Psoas muscle (tissue), 8 donors: Measurements from ENCODE around the gene ROR2. TPM values are rescaled to one million over a fixed set of nuclear protein-coding genes. Genes with fewer than 3 reads are reported as not detected.

Source experiments
- ATAC-seq, 4 donors: fragments of 200-7000 bp; cut with Tn5 transposase; one replicate each; pipeline ENCODE4 v1.9.1; 2020; ENCODE audit warnings: moderate library complexity in 3 of 4, mild to moderate bottlenecking in 2 of 4
- DNase-seq, 2 donors: peaks; one replicate each; pipeline ENCODE4 v3.0.0-alpha.2; 2020
- H3K27ac ChIP-seq: fragments of 200-600 bp; one replicate; pipeline ENCODE4 v1.8.0; 2022
- H3K27me3 ChIP-seq, 3 donors: fragments of 200-600 bp in 1 of 3; one replicate each; pipeline versions ENCODE4 v1.6.1 to v1.8.0; 2013 to 2022; ENCODE audit warnings: low read length in 2 of 3, mild to moderate bottlenecking in 2 of 3, moderate library complexity in 1 of 3; ENCODE audit not compliant: insufficient read depth in 3 of 3
- H3K36me3 ChIP-seq, 2 donors: fragments of 200-600 bp in 1 of 2; one replicate each; pipeline versions ENCODE4 v1.6.1 to v1.8.0; 2013 to 2022; ENCODE audit warnings: low read depth in 1 of 2, mild to moderate bottlenecking in 1 of 2, moderate library complexity in 1 of 2; ENCODE audit not compliant: insufficient read depth in 1 of 2
- H3K4me1 ChIP-seq: fragments of 200-600 bp; one replicate; pipeline ENCODE4 v1.8.0; 2022
- H3K4me3 ChIP-seq: fragments of 200-600 bp; one replicate; pipeline ENCODE4 v1.8.0; 2022; ENCODE audit warnings: mild to moderate bottlenecking
- H3K9me3 ChIP-seq: fragments of 200-600 bp; one replicate; pipeline ENCODE4 v1.8.0; 2022
- CTCF ChIP-seq: fragments of 200-600 bp; IDR thresholded peaks from one replicate; pipeline ENCODE4 v1.8.0; 2022; ENCODE audit warnings: antibody characterized with exemption
- WGBS, 3 donors: extraction: QIAGEN DNeasy Blood & Tissue Kit; methylation state at CpG; one replicate each; pipeline versions ENCODE4 v1.1.6 to v1.1.7; 2013; 5-methylcytosine and 5-hydroxymethylcytosine counted together
- intact Hi-C, 2 donors: fragments of 100-400 bp; cut with DNase I; formaldehyde crosslinking; loops; one replicate each; pipeline versions ENCODE4 v1.11.0 to v1.14.2; 2022
- polyA plus RNA-seq, 3 donors: library from polyadenylated mRNA; stranded (reverse); fragments of 200-250 nt; gene quantifications; one replicate each; pipeline ENCODE4 v1.2.3, GENCODE V29; 2013
- total RNA-seq, 4 donors: library from RNA; stranded (reverse); fragmentation: NEBNext Ultra II Directional in 2 of 4; extraction: Animal tissue kit (Norgen Biotek cat#: 25700) in 2 of 4; gene quantifications; one replicate each; pipeline versions ENCODE4 v1.2.1 to v1.2.4, GENCODE V29; 2021 to 2023
- donor health status: healthy with polysubstance abuse.
- donor health status: DM: no; HTN: no; CAD: no; lungs with moderate emphysema.
- donor health status: Bipolar disorder and iron deficiency.
- donor health status: healthy.
- donor health status: DM: yes; HTN: yes; CAD: no.
- donor health status: DM: no; HTN: no; CAD: no.
- donor health status: DM: no; HTN: no; CAD: no.
- donor health status: DM: yes; HTN: yes; CAD: no.

The ROR2 gene
- total and polyA plus RNA-seq, 7 donors, result 0.05 to 0.52 (median 0.15) TPM

- Histone ChIP-seq H3K4me1 (no peaks in the 10 kb centered on the region), H3K36me3 (no peaks in the 10 kb centered on the region), H3K27me3 (no peaks in the 10 kb centered on the region), H3K27ac (no peak overlapping the region), H3K9me3 (no peaks in the 10 kb centered on the region), H3K4me3 (no peak overlapping the region)
- WGBS, 3 donors, result 28 to 36% (median 33%) methylated on average over 3 of the region's 3 CpGs
- no peak for ATAC-seq
- intact Hi-C loops, result no loop called here
- no peak for DNase-seq
- no peak for TF ChIP-seq CTCF
These were observed 413.8 kb downstream of the ROR2 start for GRCh38 chr9:91536211-91536691.

GRCh38 chr9:91534374-91534773 lies 415.7 kb downstream of the ROR2 start:
- no peak for DNase-seq
- TF ChIP-seq CTCF, result no peak
- no peaks in the 10 kb centered on the region for H3K4me1 ChIP-seq
- intact Hi-C loops, result no loop called here
- ATAC-seq, result no peak
- no peaks in the 10 kb centered on the region for H3K27me3 ChIP-seq
- no peaks in the 10 kb centered on the region for H3K9me3 ChIP-seq
- no peak overlapping the region for H3K4me3 ChIP-seq
- no peak overlapping the region for H3K27ac ChIP-seq
- no peaks in the 10 kb centered on the region for H3K36me3 ChIP-seq

GRCh38 chr9:91533382-91533781 lies 416.6 kb downstream of the ROR2 start:
- Histone ChIP-seq H3K9me3 (no peaks in the 10 kb centered on the region), H3K4me3 (no peak overlapping the region), H3K27me3 (no peaks in the 10 kb centered on the region), H3K27ac (no peak overlapping the region), H3K36me3 (no peaks in the 10 kb centered on the region), H3K4me1 (no peaks in the 10 kb centered on the region)
- WGBS, 3 donors, result 69 to 73% (median 69%) methylated on average over 7 of the region's 7 CpGs
- ATAC-seq (no peak), DNase-seq (no peak)
- intact Hi-C loops, result no loop called here
- TF ChIP-seq CTCF, result no peak

- intact Hi-C loops, result no loop called here
- Histone ChIP-seq H3K4me1 (no peaks in the 10 kb centered on the region), H3K27ac (no peak overlapping the region), H3K36me3 (no peaks in the 10 kb centered on the region), H3K27me3 (no peaks in the 10 kb centered on the region), H3K4me3 (no peak overlapping the region), H3K9me3 (no peaks in the 10 kb centered on the region)
- DNase-seq, result no peak
- no peak for ATAC-seq
- WGBS, 3 donors, result 76 to 82% (median 80%) methylated on average over 3 of the region's 3 CpGs
- TF ChIP-seq CTCF, result no peak
These were observed 417.7 kb downstream of the ROR2 start for GRCh38 chr9:91532325-91532724.

GRCh38 chr9:91530829-91531228 lies 419.2 kb downstream of the ROR2 start:
- Histone ChIP-seq H3K27me3 (no peaks in the 10 kb centered on the region), H3K4me1 (no peaks in the 10 kb centered on the region), H3K9me3 (no peaks in the 10 kb centered on the region), H3K4me3 (no peak overlapping the region), H3K27ac (no peak overlapping the region), H3K36me3 (no peaks in the 10 kb centered on the region)
- intact Hi-C loops, result no loop called here
- no peak for DNase-seq
- ATAC-seq, result no peak
- WGBS, 3 donors, result 70 to 83% (median 75%) methylated on average over 2 of the region's 2 CpGs
- no peak for TF ChIP-seq CTCF
